GM21717 (cell line): ENCODE results near the gene TRIM71.

Experiments
- ATAC-seq: cut with Tn5 transposase; IDR thresholded peaks from one replicate; pipeline ENCODE4 v1.9.1; 2021; ENCODE audit warnings: mild to moderate bottlenecking, moderate library complexity; ENCODE audit not compliant: unreplicated experiment

Gene TRIM71

GRCh38 chr3:32862936-32863487 is 45.2 kb downstream of the TRIM71 start:
- ATAC-seq: no peak

GRCh38 chr3:32865383-32865782 is 47.6 kb downstream of the TRIM71 start:
- no peak for ATAC-seq

GRCh38 chr3:32866533-32866932 is 48.7 kb downstream of the TRIM71 start:
- no peak for ATAC-seq

GRCh38 chr3:32867954-32868353 is 50.2 kb downstream of the TRIM71 start:
- no peak for ATAC-seq

GRCh38 chr3:32868719-32869512 is 51.1 kb downstream of the TRIM71 start:
- ATAC-seq: no peak

- no peak for ATAC-seq
Measured at GRCh38 chr3:32869513-32870047, 51.8 kb downstream of the TRIM71 start.

- no peak for ATAC-seq
Measured at GRCh38 chr3:32870373-32871095, 52.7 kb downstream of the TRIM71 start.

GRCh38 chr3:32871273-32871672 is 53.5 kb downstream of the TRIM71 start:
- no peak for ATAC-seq

GRCh38 chr3:32872487-32873382 is 54.9 kb downstream of the TRIM71 start:
- ATAC-seq: no peak

- ATAC-seq: no peak
Measured at GRCh38 chr3:32873531-32874130, 55.8 kb downstream of the TRIM71 start.

GRCh38 chr3:32876920-32877319 is 59.1 kb downstream of the TRIM71 start:
- no peak for ATAC-seq

GRCh38 chr3:32877598-32877997 is 59.8 kb downstream of the TRIM71 start:
- ATAC-seq: no peak

- ATAC-seq: no peak
Measured at GRCh38 chr3:32880225-32880624, 62.4 kb downstream of the TRIM71 start.

GRCh38 chr3:32881624-32882023 is 63.8 kb downstream of the TRIM71 start:
- ATAC-seq: no peak

- peak; percentile 27 for ATAC-seq
Measured at GRCh38 chr3:32882189-32882588, 64.4 kb downstream of the TRIM71 start.

GRCh38 chr3:32882603-32883025 is 64.8 kb downstream of the TRIM71 start:
- peak; percentile 94 for ATAC-seq

- no peak for ATAC-seq
Measured at GRCh38 chr3:32883817-32884216, 66.0 kb downstream of the TRIM71 start.

- no peak for ATAC-seq
Measured at GRCh38 chr3:32884591-32884990, 66.8 kb downstream of the TRIM71 start.

GRCh38 chr3:32885283-32885901 is 67.6 kb downstream of the TRIM71 start:
- ATAC-seq: no peak

GRCh38 chr3:32886296-32886695 is 68.5 kb downstream of the TRIM71 start:
- no peak for ATAC-seq
